ENCODE measurements around the gene HP.
"Not testable (repeated sequence)": the region's sequence is repeated elsewhere in the genome, so short reads cannot be mapped to it uniquely, and the experiment has no call there.

Gene HP

DNA sequence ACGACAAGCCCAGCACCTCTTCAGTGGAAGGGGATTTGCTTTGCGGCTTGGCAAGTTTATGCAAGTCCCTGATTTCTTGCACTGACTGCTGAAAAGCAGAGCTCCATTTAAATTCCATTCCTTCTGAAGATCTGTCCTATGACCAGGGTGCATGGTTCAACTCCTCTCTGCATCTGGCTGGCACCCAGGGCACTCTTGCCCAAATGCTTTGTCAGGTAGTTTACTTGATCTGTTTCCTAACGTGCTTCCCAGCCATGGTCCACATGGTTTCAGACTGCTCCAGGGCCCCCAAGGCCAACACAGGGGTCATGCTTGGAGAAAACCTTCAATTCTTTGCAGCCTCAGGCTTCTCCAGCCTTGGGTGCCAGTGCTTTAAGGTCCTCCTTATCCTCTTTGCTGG, 11.2 kb upstream of the HP start:
- DNase-seq (ENCODE audit: low read depth in 2 of 2), result no peak

DNA sequence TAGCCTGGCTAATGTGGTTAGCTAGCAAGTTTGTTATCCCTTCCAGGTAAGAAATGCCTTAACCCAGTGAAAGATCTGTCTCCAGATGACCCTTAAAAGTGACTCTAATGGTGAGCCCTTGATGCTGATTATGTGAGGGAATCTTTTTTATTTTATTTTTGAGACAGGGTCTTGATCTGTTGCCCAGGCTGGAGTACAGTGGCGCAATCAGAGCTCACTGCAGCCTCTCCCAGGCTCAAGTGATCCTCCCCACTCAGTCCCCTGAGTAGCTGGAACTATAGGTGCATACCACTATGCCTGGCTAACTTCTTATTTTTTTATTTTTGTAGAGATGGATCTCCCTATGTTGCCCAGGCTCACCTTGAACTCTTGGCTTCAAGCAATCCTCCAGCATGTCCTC, 10.8 kb upstream of the HP start:
- no peak for DNase-seq (ENCODE audit: low read depth in 2 of 2)

DNA sequence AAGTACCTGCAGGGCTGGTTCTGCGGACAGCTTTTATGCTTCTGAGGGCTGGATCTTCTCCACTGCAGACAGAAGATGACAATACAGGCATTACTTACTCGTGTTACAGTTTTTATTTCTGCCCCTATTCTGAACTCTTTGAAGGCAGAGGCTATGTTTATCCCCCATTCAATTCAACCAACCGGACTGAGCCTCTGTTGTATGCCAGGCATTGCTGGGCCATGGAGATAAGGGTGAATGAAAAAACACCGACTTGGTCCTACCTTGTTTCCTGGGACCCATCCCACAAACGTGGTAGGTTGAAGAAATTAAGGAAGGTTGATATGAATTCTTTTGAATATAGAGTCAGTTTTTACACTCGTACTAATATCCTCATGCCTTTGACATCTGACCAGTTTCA, 10.0 kb upstream of the HP start:
- DNase-seq (ENCODE audit: low read depth in 2 of 2), result no peak

DNA sequence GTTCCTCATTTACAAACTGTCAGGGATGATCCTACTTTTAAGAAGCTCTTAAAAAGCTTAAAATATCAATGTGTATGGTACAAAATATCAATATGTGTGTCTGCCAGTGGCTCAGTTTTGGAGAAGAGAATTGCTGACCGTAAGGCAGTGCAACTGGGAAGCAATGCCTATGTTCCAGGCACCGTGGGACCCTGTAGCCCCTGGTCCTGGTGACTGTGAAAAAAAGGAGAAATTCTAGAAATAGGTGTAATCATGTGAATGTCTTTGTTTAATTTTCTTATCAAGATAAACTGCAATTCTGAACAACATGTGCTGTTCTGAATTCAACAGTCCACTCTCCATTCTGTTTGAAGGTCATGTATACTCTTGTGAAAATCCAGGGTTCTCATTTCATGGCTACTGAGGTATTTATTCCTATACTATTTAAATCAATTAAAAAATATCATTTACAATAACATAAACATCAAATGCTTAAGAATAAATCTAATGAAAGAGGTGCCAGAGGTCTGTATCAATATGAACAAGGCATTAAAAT, 9.4 kb upstream of the HP start:
- no peak for DNase-seq (ENCODE audit: low read depth in 2 of 2)

DNA sequence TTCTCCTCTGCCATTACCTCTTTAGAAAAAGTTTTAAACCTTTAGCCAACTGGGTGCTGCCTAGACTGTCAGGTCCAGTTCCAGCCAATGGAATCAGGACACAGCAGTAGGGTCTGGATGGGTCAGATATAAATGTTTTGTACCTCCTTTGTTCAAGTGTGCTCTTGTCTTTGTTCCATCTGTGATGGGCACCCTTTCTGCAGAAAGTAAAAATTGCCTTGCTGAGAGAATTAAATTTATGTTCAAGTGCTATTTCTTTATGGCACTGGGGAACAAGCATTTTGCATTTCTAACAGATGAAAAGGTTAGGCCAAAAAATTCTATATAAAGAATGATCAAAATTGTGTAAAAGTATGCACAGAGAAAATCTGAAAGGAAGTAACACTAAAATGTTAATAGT, 5.2 kb upstream of the HP start:
- no peak for DNase-seq (ENCODE audit: low read depth in 2 of 2)

DNA sequence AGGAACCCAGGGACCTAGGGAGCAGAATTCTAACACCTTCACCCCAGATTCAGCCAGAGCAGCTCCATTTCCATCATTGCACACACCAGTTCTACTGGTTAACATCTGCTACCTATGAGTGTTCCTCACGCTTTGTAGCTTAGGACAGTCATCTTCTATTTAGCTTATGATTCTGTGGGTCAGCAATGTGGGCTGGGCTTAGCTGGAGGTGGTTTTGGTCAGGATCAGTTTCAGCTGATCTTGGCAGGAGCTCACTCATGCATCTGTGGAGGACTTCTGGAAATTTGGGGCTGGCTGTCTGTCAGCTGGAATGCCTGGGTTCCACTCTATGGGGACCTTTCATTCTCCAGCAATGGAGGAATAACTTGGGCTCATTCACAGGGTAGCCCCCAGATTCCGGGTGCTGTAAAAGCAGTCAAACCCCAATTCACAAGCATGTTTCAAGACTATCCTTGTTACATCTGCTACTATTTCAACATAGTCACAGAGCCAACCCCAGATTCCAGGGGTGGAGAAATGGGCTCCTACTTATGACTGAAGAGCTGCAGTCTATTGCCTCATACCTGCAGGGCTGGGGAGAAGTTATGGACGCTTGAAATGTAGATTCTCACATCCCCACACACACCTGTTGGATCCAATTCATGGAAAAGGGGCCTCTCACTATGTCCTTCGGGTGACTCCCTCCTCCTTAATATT, 3.4 kb upstream of the HP start:
- DNase-seq (ENCODE audit: low read depth in 2 of 2), result no peak

DNA sequence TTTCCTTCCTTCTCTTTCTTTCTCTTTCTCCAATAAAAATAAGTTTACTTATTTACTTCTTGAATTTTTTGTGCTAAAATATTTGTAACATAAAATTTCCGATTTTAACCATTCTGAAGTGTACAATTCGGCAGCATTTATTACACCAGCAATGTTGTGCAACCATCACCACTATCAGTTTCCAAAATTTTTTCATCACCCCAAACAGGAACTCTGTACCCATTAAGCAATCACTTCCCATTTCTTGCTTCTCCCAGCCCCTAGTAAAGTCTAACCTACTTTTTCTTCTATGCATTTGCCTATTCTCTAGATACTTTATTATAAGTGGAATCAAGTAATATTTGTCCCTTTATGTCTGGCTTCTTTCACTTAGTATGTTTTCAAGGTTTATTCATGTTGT, 2.5 kb upstream of the HP start:
- no peak for DNase-seq (ENCODE audit: low read depth in 2 of 2)

DNA sequence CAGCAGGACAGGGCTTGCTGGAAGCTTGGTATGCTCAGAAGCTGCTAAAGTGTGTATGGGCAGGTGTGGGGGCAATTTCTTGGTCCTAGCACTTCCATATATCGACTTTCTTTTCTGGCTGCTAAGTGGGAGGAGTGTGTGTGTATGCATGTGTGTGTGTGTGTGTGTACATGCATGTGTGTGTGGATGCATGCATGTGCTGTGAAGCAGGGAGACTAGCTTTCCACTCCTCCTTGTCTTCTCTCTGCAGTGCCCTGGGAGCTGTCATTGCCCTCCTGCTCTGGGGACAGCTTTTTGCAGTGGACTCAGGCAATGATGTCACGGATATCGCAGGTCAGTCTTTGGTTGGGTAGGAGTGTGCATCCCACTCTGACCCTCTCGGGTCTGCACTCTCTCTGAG, 1.6 kb downstream of the HP start:
- DNase-seq (ENCODE audit: low read depth in 2 of 2), result no peak

DNA sequence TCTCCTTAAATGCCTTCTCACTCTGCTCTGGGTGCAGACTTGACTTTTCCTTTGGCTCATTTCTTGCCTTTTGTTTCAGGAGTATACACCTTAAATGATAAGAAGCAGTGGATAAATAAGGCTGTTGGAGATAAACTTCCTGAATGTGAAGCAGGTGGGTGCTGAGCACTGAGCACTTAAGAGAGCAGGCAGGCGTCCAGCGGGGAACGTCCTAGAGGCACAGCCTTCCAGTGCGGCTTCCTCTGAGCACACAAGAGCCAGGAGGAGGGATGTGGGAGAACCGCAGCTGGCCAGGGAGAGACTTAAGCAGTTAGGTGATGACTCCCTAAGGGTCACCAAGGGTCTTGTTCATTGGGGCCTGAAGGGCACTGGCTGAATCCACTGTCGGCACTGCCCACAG, 3.0 kb downstream of the HP start:
- DNase-seq (ENCODE audit: low read depth in 2 of 2), result not testable (repeated sequence)

DNA sequence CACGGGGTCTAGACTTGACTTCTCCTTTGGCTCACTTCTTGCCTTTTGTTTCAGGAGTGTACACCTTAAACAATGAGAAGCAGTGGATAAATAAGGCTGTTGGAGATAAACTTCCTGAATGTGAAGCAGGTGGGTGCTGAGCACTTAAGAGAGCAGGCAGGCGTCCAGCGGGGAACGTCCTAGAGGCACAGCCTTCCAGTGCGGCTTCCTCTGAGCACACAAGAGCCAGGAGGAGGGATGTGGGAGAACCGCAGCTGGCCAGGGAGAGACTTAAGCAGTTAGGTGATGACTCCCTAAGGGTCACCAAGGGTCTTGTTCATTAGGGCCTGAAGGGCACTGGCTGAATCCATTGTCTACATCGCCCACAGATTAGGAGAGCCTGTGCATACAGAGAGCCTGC, 4.8 kb downstream of the HP start:
- not testable (repeated sequence) for DNase-seq (ENCODE audit: low read depth in 2 of 2)

DNA sequence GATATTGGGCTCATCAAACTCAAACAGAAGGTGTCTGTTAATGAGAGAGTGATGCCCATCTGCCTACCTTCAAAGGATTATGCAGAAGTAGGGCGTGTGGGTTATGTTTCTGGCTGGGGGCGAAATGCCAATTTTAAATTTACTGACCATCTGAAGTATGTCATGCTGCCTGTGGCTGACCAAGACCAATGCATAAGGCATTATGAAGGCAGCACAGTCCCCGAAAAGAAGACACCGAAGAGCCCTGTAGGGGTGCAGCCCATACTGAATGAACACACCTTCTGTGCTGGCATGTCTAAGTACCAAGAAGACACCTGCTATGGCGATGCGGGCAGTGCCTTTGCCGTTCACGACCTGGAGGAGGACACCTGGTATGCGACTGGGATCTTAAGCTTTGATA, 6.1 kb downstream of the HP start:
- no peak for DNase-seq (ENCODE audit: low read depth in 2 of 2)

DNA sequence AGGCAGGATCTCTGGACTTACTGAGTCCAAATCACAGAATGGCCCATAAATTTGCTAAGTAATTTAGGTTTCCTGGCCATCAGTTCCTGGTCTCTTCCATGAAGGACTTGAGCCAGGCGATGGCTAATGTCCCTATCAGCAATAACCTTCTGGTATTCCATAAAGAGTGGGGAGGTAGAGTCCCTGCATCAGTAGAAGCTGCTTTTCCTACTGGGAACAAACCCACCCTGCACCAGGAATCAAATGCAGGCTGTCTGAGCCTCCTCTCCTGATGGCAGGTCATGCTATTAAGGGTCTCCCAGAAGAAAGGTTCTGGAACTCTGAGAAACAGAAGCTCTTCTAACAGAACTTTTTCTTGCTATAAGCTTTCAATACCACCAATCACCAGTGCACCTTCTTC, 7.3 kb downstream of the HP start:
- DNase-seq (ENCODE audit: low read depth in 2 of 2), result no peak

DNA sequence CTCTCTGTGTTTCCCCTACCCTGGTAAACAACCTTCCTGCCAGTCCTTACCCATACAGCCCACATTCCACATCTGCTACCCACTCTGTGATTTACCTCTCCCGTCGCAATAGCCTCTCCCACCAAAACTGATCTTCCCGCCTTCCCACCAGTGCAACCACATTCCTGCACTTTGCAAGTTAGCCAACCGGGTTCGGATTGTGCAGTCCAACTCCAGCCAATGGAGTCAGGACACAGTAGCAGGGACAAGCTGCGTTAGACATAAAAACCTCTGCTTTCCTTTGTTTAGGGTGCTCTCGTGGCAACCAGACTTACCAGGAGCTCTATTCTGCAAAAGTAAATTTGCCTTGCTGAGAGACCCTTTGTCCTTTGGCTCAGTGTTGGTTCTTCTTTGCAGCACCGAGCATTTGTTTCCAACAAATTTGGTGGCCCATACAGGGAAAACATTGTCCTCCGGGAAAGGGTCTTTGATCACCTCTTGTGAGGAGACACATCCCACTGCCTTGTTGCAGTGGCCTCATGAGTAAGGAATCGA, 10.1 kb downstream of the HP start:
- no peak for DNase-seq (ENCODE audit: low read depth in 2 of 2)

DNA sequence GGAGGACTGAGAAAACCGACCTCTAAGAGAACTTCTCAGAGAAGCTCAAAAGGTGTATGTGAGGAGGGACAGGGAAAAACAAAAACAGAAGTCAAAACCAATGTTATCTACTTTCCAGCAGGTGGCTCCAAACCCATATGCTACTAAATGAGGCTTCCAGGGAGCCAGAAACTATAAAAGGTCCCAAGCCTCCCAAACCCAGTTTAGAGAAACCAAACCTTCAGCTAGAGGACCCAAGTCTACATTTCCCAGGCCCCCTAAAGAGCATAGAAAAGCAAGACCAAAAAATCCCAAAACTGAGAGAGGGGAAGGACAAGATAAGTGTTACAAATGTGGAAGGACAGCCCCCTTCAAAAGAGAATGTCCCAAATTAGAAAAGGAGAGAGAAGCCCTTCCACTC, 12.4 kb downstream of the HP start:
- no peak for DNase-seq (ENCODE audit: low read depth in 2 of 2)

DNA sequence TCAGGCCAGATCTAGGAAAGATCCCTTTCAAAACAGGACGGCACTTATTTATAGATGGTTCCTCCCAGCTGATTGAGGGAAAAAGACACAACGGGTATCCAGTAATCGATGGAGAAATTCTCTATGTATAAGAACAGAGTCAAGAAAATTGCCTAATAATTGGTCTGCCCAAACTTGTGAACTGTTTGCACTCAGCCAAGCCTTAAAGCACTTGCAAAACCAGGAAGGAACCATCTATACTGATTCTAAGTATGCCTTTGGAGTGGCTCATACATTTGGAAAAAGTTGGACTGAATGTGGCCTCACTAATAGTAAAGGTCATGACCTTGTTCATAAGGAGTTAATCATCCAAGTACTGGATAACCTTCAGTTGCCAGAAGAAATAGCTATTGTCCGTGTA, 14.6 kb downstream of the HP start:
- no peak for DNase-seq (ENCODE audit: low read depth in 2 of 2)

DNA sequence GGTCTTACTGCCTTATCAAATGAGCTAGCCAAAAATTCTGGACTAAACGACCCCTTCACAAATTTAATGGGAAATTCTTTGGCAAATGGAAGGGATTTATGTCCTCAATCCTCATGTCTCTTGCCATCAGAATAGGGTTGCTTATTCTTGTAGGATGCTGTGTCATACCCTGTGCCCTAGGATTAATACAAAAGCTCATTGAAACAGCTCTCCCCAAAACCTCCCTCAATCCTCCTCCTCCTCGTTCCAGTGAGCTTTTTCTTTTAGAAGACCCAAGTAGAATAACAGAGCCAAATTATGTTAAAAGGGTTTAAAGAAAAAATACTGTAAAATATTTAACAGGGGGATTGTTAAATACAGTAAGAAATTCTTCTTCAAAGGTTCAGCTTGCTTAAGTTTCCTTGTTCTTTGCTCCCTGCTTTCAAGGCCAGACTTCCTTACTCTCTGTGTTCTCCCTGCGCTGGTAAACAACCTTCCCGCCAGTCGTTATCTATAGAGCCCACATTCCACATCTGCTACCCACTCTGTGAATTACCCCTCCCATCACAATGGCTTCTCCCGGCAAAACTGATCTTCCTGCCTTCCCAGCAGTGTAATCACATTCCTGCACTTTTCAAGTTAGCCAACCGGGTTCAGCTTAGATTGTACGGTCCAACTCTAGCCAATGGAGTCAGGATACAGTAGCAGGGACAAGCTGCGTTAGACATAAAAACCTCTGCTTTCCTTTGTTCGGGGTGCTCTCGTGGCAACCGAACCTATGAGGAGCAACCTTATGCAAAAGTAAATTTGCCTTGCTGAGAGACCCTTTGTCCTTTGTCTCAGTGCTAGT, 18.4 kb downstream of the HP start:
- no peak for DNase-seq (ENCODE audit: low read depth in 2 of 2)

DNA sequence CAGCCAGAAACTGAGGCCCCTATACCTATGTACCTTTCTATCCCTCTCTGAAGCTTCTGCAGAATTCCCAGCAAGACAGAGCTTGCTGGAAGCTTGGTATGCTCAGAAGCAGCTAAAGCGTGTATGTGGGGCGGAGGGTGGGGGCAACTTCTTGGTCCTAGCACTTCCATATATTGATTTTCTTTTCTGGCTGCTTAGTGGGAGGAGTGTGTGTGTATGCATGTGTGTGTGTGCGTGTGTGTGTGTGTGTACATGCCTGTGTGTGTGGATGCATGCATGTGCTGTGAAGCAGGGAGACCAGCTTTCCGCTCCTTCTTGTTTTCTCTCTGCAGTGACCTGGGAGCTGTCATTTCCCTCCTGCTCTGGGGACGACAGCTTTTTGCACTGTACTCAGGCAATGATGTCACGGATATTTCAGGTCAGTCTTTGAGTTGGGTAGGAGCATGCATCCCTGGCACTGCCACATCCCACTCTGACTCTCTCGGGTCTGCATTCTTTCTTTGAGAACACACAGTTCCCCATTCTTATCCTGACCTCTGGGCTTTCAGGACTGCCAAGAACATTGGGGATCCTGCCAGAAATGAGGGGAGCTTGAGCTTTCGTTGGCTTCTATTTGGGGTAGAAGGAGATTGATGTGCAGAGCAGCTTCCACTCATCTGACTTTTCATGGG, 19.4 kb downstream of the HP start:
- no peak for DNase-seq (ENCODE audit: low read depth in 2 of 2)

DNA sequence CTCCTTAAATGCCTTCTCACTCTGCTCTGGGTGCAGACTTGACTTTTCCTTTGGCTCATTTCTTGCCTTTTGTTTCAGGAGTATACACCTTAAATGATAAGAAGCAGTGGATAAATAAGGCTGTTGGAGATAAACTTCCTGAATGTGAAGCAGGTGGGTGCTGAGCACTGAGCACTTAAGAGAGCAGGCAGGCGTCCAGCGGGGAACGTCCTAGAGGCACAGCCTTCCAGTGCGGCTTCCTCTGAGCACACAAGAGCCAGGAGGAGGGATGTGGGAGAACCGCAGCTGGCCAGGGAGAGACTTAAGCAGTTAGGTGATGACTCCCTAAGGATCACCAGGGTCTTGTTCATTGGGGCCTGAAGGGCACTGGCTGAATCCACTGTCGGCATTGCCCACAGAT, 20.8 kb downstream of the HP start:
- DNase-seq (ENCODE audit: low read depth in 2 of 2), result not testable (repeated sequence)

DNA sequence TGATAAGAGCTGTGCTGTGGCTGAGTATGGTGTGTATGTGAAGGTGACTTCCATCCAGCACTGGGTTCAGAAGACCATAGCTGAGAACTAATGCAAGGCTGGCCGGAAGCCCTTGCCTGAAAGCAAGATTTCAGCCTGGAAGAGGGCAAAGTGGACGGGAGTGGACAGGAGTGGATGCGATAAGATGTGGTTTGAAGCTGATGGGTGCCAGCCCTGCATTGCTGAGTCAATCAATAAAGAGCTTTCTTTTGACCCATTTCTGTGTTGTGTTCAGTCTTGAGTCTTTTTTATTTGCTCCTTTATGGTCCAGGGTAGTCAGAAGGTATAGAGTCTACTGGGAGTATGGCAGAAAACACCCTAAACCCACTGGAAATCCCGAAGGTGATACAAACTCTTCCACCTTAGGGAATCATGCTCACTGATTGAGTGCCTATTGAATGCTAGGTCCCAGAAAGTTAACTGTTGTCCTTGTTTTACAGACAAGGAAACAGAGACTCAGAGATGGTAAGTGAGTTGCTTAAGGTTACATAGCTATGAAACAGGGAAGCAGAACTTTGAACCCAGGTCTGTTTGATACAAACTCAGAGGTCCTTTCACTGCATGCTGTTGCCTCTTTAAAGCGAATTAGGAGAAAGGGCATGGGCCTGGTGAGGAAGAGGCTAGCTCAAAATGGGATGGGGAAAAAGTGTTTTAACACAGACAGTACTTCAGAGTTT, 22.8 kb downstream of the HP start:
- DNase-seq (ENCODE audit: low read depth in 2 of 2), result not testable (repeated sequence)

DNA sequence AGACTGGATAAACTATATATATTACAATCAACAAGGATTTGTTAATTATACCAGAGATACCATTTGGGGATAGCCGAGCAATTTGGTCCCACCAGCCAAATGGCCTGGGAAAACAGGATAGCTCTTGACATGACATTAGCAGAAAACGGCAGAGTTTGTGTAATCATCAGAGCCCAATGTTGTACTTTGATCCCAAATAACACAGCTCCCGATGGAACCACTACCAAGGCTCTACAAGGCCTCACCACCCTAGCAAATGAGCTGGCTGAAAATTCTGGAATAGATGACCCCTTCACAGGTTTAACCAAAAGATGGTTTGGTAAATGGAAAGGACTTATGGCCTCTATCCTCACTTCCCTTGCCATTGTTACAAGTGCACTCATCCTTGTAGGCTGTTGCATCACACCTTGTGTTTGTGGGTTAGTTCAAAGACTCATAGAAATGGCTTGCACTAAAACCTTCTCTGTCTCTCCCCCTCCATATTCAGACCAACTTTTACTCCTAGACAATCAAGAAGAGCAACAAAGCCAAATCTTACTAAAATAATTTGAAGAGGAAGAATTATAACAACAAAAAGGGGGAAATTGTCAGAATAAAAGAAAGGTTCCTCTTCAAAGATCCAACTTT, 29.6 kb downstream of the HP start:
- no peak for DNase-seq (ENCODE audit: low read depth in 2 of 2)

DNA sequence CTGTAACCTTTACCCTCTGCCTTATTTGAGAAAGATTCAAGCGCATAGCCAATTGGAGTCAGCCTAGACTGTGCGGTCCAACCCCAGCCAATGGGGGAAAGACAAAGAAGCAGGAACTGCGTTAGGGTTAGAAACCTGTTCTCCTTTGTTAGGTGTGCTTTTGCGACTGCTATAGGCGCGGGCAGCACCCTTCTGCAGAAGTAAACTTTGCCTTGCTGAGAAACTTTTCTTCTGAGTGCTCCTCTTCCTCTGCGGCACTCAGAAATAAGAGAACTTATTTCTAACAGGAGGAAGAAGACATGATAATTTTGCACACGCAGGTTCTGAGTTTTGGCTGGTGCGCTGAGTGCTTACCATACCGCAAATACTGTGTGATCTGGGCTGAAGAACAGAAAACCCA, 30.1 kb downstream of the HP start:
- no peak for DNase-seq (ENCODE audit: low read depth in 2 of 2)

Data from stimulated activated CD4-positive, alpha-beta T cell treated with anti-CD3 and anti-CD28 coated beads, Interleukin-1b, Interleukin-23, amount 100 ng/mL, for 4 hours (primary cell).